ENCODE data around the gene MVD. TPM values are rescaled to one million over a fixed set of nuclear protein-coding genes. Genes with fewer than 3 reads are reported as not detected.
A peak's percentile ranks its signal among the peaks of the same experiment; 100 is the strongest.
"Not testable (repeated sequence)": the region's sequence is repeated elsewhere in the genome, so short reads cannot be mapped to it uniquely, and the experiment has no call there.

MVD gene
- total and polyA plus RNA-seq, 2 donors (not counting 1 experiment from before 2014, with no cell fraction given) = 35.9 to 204 TPM

DNA sequence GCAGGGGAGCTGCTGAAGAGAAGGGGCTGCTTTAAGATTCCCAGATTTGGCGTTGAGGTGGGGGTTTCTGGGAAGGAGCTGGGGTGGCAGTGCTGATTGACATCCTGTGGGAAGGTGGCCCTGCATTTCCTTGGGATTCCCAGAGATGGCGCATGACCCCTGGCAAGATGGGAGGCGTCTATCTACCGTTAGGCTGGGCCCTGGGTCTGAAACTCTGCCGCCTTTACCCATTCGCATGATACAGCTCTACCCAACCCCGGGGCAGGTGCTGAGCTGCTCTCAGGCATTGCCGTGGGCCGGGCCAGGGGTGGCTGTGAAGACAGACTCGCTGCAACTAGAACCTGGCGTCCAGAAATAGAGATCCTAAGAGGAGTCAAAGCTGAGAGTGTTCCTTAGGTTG is 9.9 kb upstream of the MVD start:
- Histone ChIP-seq H3K4me1 (ENCODE audit: control insufficient read depth, extremely low read depth, insufficient read depth, low read length) (no peaks in the 10 kb centered on the region), H4K20me1 (ENCODE audit: control insufficient read depth, extremely low read depth, insufficient read depth, low read length) (no peaks in the 10 kb centered on the region), H3K36me3 (ENCODE audit: control insufficient read depth, insufficient read depth, low read length) (peaks cover 2% of the 10 kb centered on the region), H3K4me2 (ENCODE audit: extremely low read depth, insufficient read depth, low read length) (no peak overlapping the region), H3K27me3 (ENCODE audit: control insufficient read depth, insufficient read depth, low read length) (no peaks in the 10 kb centered on the region), H2AFZ (ENCODE audit: low read length) (no peak overlapping the region), H3K9me3 (ENCODE audit: control insufficient read depth, insufficient read depth, low read depth, low read length) (no peaks in the 10 kb centered on the region), H3K79me2 (ENCODE audit: control insufficient read depth, insufficient read depth, low read length) (no peaks in the 10 kb centered on the region), H3K9ac (ENCODE audit: insufficient read depth, low read length) (no peak overlapping the region), H3K4me3 (replicated peaks in 1 of 4; ENCODE audit: control extremely low read depth in 1 of 4, insufficient read depth in 1 of 4, low read depth in 3 of 4, low read length in 4 of 4) (no peak overlapping the region), H3K27ac (ENCODE audit: insufficient read depth, low read length) (no peak overlapping the region)
- no peak for TF ChIP-seq EZH2 (IDR thresholded peaks at IDR 0.05; ENCODE audit: low read length, missing control alignments)
- TF ChIP-seq, protein P1, sequence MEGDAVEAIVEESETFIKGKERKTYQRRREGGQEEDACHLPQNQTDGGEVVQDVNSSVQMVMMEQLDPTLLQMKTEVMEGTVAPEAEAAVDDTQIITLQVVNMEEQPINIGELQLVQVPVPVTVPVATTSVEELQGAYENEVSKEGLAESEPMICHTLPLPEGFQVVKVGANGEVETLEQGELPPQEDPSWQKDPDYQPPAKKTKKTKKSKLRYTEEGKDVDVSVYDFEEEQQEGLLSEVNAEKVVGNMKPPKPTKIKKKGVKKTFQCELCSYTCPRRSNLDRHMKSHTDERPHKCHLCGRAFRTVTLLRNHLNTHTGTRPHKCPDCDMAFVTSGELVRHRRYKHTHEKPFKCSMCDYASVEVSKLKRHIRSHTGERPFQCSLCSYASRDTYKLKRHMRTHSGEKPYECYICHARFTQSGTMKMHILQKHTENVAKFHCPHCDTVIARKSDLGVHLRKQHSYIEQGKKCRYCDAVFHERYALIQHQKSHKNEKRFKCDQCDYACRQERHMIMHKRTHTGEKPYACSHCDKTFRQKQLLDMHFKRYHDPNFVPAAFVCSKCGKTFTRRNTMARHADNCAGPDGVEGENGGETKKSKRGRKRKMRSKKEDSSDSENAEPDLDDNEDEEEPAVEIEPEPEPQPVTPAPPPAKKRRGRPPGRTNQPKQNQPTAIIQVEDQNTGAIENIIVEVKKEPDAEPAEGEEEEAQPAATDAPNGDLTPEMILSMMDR (conservative IDR thresholded peaks at IDR 0.05 in 1 of 2, IDR thresholded peaks at IDR 0.05 in 1 of 2; ENCODE audit: low read depth in 1 of 2, low read length in 2 of 2) = peak in 1 of 2 donors; percentile 47
- DNase-seq (ENCODE audit: low read depth in 2 of 2) = no peak

DNA sequence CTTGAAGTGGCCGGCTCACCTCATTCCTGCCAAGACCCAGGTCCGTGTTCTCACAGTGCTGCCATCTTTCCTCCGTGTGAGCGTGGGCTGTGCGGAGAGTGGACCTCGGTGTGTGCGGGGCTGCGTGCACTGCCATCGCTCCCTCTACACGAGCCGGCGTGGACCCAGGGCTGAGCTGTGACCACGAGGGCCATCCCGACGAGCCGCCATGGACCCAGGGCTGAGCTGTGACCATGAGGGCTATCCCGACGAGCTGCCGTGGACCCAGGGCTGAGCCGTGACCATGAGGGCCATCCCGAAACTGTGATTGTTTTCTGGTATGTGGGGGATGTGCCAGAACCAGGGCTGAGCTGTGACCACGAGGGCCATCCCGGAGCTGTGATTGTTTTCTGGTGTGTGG is 8.9 kb upstream of the MVD start:
- peaks cover 2% of the 10 kb centered on the region for H3K36me3 ChIP-seq (ENCODE audit: control insufficient read depth, insufficient read depth, low read length)
- TF ChIP-seq, protein P1 (conservative IDR thresholded peaks at IDR 0.05 in 1 of 2, IDR thresholded peaks at IDR 0.05 in 1 of 2; ENCODE audit: low read depth in 1 of 2, low read length in 2 of 2) = no peak
- TF ChIP-seq EZH2 (IDR thresholded peaks at IDR 0.05; ENCODE audit: low read length, missing control alignments) = no peak
- H3K9ac ChIP-seq (ENCODE audit: insufficient read depth, low read length) = no peak overlapping the region
- H3K27me3 ChIP-seq (ENCODE audit: control insufficient read depth, insufficient read depth, low read length) = no peaks in the 10 kb centered on the region
- no peaks in the 10 kb centered on the region for H3K9me3 ChIP-seq (ENCODE audit: control insufficient read depth, insufficient read depth, low read depth, low read length)
- H3K79me2 ChIP-seq (ENCODE audit: control insufficient read depth, insufficient read depth, low read length) = no peaks in the 10 kb centered on the region
- H4K20me1 ChIP-seq (ENCODE audit: control insufficient read depth, extremely low read depth, insufficient read depth, low read length) = no peaks in the 10 kb centered on the region
- no peaks in the 10 kb centered on the region for H3K4me1 ChIP-seq (ENCODE audit: control insufficient read depth, extremely low read depth, insufficient read depth, low read length)
- no peak overlapping the region for H3K27ac ChIP-seq (ENCODE audit: insufficient read depth, low read length)
- no peak overlapping the region for H2AFZ ChIP-seq (ENCODE audit: low read length)
- DNase-seq (ENCODE audit: low read depth in 2 of 2) = no peak
- no peak overlapping the region for H3K4me2 ChIP-seq (ENCODE audit: extremely low read depth, insufficient read depth, low read length)
- no peak overlapping the region for H3K4me3 ChIP-seq (replicated peaks in 1 of 4; ENCODE audit: control extremely low read depth in 1 of 4, insufficient read depth in 1 of 4, low read depth in 3 of 4, low read length in 4 of 4)

DNA sequence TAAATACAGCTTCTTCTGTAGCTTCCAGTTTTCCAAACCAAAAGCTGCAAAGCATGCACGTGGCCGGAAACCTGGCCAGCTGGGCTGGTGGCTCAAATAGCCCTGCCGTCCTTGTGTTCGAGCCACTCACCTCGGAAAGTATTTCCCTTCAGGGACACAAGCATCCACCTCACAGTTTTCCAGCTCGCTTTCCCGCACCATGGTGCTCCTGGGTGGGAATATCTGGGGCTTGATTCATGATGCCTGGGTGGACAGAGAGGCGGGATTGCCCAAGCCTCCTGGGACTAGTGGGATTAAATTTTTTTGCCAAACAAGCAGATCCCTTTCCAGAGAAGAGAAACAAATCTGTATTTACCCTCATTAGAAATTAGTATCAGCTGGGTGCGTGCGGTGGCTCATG is 7.1 kb upstream of the MVD start:
- Histone ChIP-seq H3K4me2 (ENCODE audit: extremely low read depth, insufficient read depth, low read length) (no peak overlapping the region), H2AFZ (ENCODE audit: low read length) (no peak overlapping the region), H3K4me3 (replicated peaks in 1 of 4; ENCODE audit: control extremely low read depth in 1 of 4, insufficient read depth in 1 of 4, low read depth in 3 of 4, low read length in 4 of 4) (no peak overlapping the region), H3K36me3 (ENCODE audit: control insufficient read depth, insufficient read depth, low read length) (peaks cover 2% of the 10 kb centered on the region), H4K20me1 (ENCODE audit: control insufficient read depth, extremely low read depth, insufficient read depth, low read length) (no peaks in the 10 kb centered on the region), H3K27me3 (ENCODE audit: control insufficient read depth, insufficient read depth, low read length) (no peaks in the 10 kb centered on the region), H3K9me3 (ENCODE audit: control insufficient read depth, insufficient read depth, low read depth, low read length) (no peaks in the 10 kb centered on the region), H3K9ac (ENCODE audit: insufficient read depth, low read length) (no peak overlapping the region), H3K27ac (ENCODE audit: insufficient read depth, low read length) (no peak overlapping the region), H3K4me1 (ENCODE audit: control insufficient read depth, extremely low read depth, insufficient read depth, low read length) (no peaks in the 10 kb centered on the region), H3K79me2 (ENCODE audit: control insufficient read depth, insufficient read depth, low read length) (no peaks in the 10 kb centered on the region)
- no peak for DNase-seq (ENCODE audit: low read depth in 2 of 2)
- TF ChIP-seq, protein P1 (conservative IDR thresholded peaks at IDR 0.05 in 1 of 2, IDR thresholded peaks at IDR 0.05 in 1 of 2; ENCODE audit: low read depth in 1 of 2, low read length in 2 of 2) = no peak
- TF ChIP-seq EZH2 (IDR thresholded peaks at IDR 0.05; ENCODE audit: low read length, missing control alignments) = no peak

DNA sequence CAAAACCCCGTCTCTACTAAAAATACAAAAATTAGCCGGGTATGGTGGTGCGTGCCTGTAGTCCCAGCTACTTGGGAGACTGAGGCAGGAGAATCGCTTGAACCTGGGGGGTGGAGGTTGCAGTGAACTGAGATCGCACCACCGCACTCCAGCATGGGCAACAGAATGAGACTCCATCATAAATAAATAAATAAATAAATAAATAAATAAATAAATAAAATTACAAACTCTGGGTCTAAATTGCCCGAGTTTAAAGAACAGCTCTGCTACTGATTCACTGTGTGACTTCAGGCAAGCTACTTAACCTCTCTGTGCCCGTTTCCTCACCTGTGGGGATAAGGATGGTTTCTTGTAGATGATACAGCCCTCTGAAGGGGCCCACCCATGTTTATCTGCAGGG is 6.6 kb upstream of the MVD start:
- not testable (repeated sequence) for H4K20me1 ChIP-seq (ENCODE audit: control insufficient read depth, extremely low read depth, insufficient read depth, low read length); H2AFZ ChIP-seq (ENCODE audit: low read length); H3K27me3 ChIP-seq (ENCODE audit: control insufficient read depth, insufficient read depth, low read length); H3K9me3 ChIP-seq (ENCODE audit: control insufficient read depth, insufficient read depth, low read depth, low read length); H3K4me2 ChIP-seq (ENCODE audit: extremely low read depth, insufficient read depth, low read length); H3K27ac ChIP-seq (ENCODE audit: insufficient read depth, low read length); H3K36me3 ChIP-seq (ENCODE audit: control insufficient read depth, insufficient read depth, low read length); H3K9ac ChIP-seq (ENCODE audit: insufficient read depth, low read length); H3K4me1 ChIP-seq (ENCODE audit: control insufficient read depth, extremely low read depth, insufficient read depth, low read length); DNase-seq (ENCODE audit: low read depth in 2 of 2); H3K4me3 ChIP-seq (replicated peaks in 1 of 4; ENCODE audit: control extremely low read depth in 1 of 4, insufficient read depth in 1 of 4, low read depth in 3 of 4, low read length in 4 of 4); H3K79me2 ChIP-seq (ENCODE audit: control insufficient read depth, insufficient read depth, low read length)

All from fibroblast of lung (primary cell).